GM12892 (cell line): ENCODE measurements around the gene CDC37.

Experiments
- POLR2A ChIP-seq: IDR thresholded peaks from 2 replicates; pipeline ENCODE4 v1.6.1; 2011; ENCODE audit warnings: low read depth, low read length, control low read depth
- POLR2AphosphoS5 ChIP-seq: IDR thresholded peaks from 2 replicates; pipeline ENCODE4 v1.6.1; 2011; ENCODE audit warnings: low read depth, low read length, control low read depth
- TAF1 ChIP-seq: IDR thresholded peaks from 2 replicates; pipeline ENCODE4 v1.6.1; 2011; ENCODE audit warnings: low read depth, mild to moderate bottlenecking, control low read depth, low read length, borderline replicate concordance

GRCh38 chr19:10392120-10392519 is 11.2 kb downstream of the CDC37 start:
- TF ChIP-seq POLR2A, result no peak
- no peak for TF ChIP-seq POLR2AphosphoS5
- TF ChIP-seq TAF1, result no peak
